ENCODE measurements around the gene CTSW.

DNA sequence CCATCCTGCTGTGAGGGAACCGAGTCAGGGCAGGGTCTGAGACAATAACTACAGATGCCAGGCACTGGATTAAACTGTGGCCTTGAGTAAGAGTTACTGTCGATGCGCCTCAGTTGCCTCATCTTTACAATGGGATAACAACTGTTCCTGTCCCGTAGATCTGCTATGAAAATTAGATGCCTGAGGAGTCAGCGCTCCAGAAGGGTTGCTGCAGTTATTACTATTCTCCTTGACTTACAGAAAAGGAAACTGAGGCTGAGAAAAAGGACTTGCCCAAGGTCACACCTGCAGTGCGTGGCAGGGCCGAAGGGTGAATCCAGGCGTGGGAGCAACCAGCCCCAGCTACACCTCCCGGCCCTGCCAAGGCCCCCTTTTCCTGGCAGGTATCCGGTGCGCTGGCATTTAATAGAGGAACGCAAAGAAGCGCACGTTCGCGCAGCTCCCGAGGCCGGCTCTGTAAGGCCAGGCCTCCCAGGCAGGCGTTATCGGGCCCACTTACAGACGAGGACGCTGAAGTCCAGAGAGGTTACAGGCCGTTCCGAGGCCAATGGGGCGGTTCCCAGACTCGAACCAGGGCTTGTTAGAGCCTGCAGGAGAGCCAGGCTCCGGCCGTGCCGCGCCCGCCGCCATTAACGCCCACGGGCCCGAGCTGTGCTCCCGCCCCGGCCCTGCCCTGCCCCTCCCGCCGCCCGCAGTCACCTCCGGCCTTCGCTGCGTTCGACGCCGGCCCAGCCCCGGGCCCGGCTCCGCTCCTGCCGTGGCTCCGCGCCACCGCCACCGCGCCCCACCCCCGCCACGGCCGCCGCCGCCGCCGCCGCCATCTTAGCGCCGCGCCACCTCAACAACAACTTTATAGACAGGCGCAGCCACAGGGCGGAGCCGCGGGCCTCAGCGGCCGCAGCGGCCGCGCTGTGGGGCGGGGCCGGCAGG lies 38.8 kb downstream of the CTSW start, which contains the start of gene C11orf68:
- TF ChIP-seq, protein P1, sequence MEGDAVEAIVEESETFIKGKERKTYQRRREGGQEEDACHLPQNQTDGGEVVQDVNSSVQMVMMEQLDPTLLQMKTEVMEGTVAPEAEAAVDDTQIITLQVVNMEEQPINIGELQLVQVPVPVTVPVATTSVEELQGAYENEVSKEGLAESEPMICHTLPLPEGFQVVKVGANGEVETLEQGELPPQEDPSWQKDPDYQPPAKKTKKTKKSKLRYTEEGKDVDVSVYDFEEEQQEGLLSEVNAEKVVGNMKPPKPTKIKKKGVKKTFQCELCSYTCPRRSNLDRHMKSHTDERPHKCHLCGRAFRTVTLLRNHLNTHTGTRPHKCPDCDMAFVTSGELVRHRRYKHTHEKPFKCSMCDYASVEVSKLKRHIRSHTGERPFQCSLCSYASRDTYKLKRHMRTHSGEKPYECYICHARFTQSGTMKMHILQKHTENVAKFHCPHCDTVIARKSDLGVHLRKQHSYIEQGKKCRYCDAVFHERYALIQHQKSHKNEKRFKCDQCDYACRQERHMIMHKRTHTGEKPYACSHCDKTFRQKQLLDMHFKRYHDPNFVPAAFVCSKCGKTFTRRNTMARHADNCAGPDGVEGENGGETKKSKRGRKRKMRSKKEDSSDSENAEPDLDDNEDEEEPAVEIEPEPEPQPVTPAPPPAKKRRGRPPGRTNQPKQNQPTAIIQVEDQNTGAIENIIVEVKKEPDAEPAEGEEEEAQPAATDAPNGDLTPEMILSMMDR (IDR thresholded peaks at IDR 0.05) = peak in 1 of 5 experiments; percentile 18
- TF ChIP-seq EP300 (IDR thresholded peaks at IDR 0.05) = peak in 1 of 2 donors; percentile 65
